Mesenchymal stem cell (in vitro differentiated cells and primary cell): ENCODE measurements around the gene ABCC4.
A peak's percentile ranks its signal among the peaks of the same experiment; 100 is the strongest.

Experiments used
- DNase-seq: peaks from one replicate; pipeline ENCODE4 v3.0.0-alpha.2; 2013
- H2AFZ ChIP-seq: one replicate; pipeline ENCODE4 v1.6.1; 2013; ENCODE audit warnings: low read depth, mild to moderate bottlenecking, control low read depth, inconsistent platforms, low read length, moderate library complexity
- H2AK5ac ChIP-seq: 2 replicates; pipeline ENCODE4 v1.6.1; 2013; ENCODE audit warnings: low read length, moderate library complexity, mild to moderate bottlenecking, inconsistent platforms; ENCODE audit not compliant: severe bottlenecking
- H2BK120ac ChIP-seq: one replicate; pipeline ENCODE4 v1.6.1; 2013; ENCODE audit warnings: low read depth, mild to moderate bottlenecking, inconsistent platforms, low read length, moderate library complexity
- H2BK12ac ChIP-seq, 2 experiments: one replicate each; pipeline ENCODE4 v1.6.1; 2013; ENCODE audit warnings: inconsistent platforms in 2 of 2, low read length in 2 of 2, mild to moderate bottlenecking in 2 of 2, moderate library complexity in 2 of 2, control low read depth in 1 of 2
- H2BK15ac ChIP-seq: one replicate; pipeline ENCODE4 v1.6.1; 2013; ENCODE audit warnings: mild to moderate bottlenecking, low read depth, inconsistent platforms; ENCODE audit not compliant: poor library complexity, severe bottlenecking
- H2BK5ac ChIP-seq: 2 replicates; pipeline ENCODE4 v1.6.1; 2013; ENCODE audit warnings: low read depth, mild to moderate bottlenecking, low read length, control low read depth, inconsistent platforms; ENCODE audit not compliant: poor library complexity, severe bottlenecking
- H3K14ac ChIP-seq, 2 experiments: one replicate each; pipeline ENCODE4 v1.6.1; 2013; ENCODE audit warnings: inconsistent platforms in 2 of 2, low read length in 2 of 2, control low read depth in 1 of 2, mild to moderate bottlenecking in 1 of 2, moderate library complexity in 1 of 2
- H3K18ac ChIP-seq, 2 experiments: one replicate each; pipeline ENCODE4 v1.6.1; 2013; ENCODE audit warnings: inconsistent platforms in 2 of 2, low read length in 2 of 2, control low read depth in 1 of 2, low read depth in 1 of 2, mild to moderate bottlenecking in 1 of 2
- H3K23ac ChIP-seq, 2 experiments: one replicate each; pipeline ENCODE4 v1.6.1; 2013; ENCODE audit warnings: inconsistent platforms in 2 of 2, low read length in 2 of 2, mild to moderate bottlenecking in 2 of 2, moderate library complexity in 2 of 2, control low read depth in 1 of 2
- H3K27ac ChIP-seq: 2 replicates; pipeline ENCODE4 v1.5.1; 2013; ENCODE audit warnings: mild to moderate bottlenecking, moderate library complexity, low read length, control low read depth, inconsistent platforms; ENCODE audit not compliant: poor library complexity, severe bottlenecking
- H3K27me3 ChIP-seq, 2 experiments: 2 replicates each; pipeline versions ENCODE4 v1.6.1 to v1.7.0; 2013; ENCODE audit warnings: low read length in 2 of 2, mild to moderate bottlenecking in 2 of 2, moderate library complexity in 2 of 2, control low read depth in 1 of 2, inconsistent platforms in 1 of 2; ENCODE audit not compliant: control insufficient read depth in 1 of 2, insufficient read depth in 1 of 2
- H3K36me3 ChIP-seq, 2 experiments: 2 replicates each; pipeline versions ENCODE4 v1.6.1 to v1.7.0; 2013; ENCODE audit warnings: low read length in 2 of 2, control low read depth in 1 of 2, inconsistent platforms in 1 of 2, low read depth in 1 of 2, mild to moderate bottlenecking in 1 of 2; ENCODE audit not compliant: insufficient read depth in 2 of 2, control insufficient read depth in 1 of 2
- H3K4ac ChIP-seq, 2 experiments: one replicate each; pipeline ENCODE4 v1.6.1; 2013; ENCODE audit warnings: inconsistent platforms in 2 of 2, low read length in 2 of 2, mild to moderate bottlenecking in 2 of 2, moderate library complexity in 2 of 2, control low read depth in 1 of 2, low read depth in 1 of 2
- H3K4me1 ChIP-seq: 2 replicates; pipeline ENCODE4 v1.6.1; 2013; ENCODE audit warnings: low read depth, low read length, control low read depth; ENCODE audit not compliant: control insufficient read depth, insufficient read depth
- H3K4me2 ChIP-seq: 2 replicates; pipeline ENCODE4 v1.6.1; 2013; ENCODE audit warnings: low read length, mild to moderate bottlenecking, inconsistent platforms; ENCODE audit not compliant: poor library complexity, severe bottlenecking
- H3K4me3 ChIP-seq, 2 experiments: 2 replicates each; pipeline versions ENCODE4 v1.5.1 to v1.7.0; 2013; ENCODE audit warnings: low read length in 2 of 2, mild to moderate bottlenecking in 2 of 2, control low read depth in 1 of 2, low read depth in 1 of 2; ENCODE audit not compliant: insufficient read depth in 1 of 2
- H3K79me1 ChIP-seq: replicated peaks from 2 replicates; pipeline ENCODE4 v1.6.1; 2013; ENCODE audit warnings: mild to moderate bottlenecking, control low read depth, low read length, inconsistent platforms; ENCODE audit not compliant: poor library complexity, severe bottlenecking
- H3K9ac ChIP-seq: 2 replicates; pipeline ENCODE4 v1.7.0; 2013; ENCODE audit warnings: mild to moderate bottlenecking, low read length, moderate library complexity
- H3K9me3 ChIP-seq: 2 replicates; pipeline ENCODE4 v1.7.0; 2013; ENCODE audit warnings: mild to moderate bottlenecking, low read length; ENCODE audit not compliant: control insufficient read depth
- H4K8ac ChIP-seq: one replicate; pipeline ENCODE4 v1.6.1; 2013; ENCODE audit warnings: inconsistent platforms, mild to moderate bottlenecking, low read length, moderate library complexity
- H4K91ac ChIP-seq: one replicate; pipeline ENCODE4 v1.6.1; 2013; ENCODE audit warnings: mild to moderate bottlenecking, low read length, inconsistent platforms
- WGBS: methylation state at CpG from one replicate; pipeline ENCODE4 v1.1.7; 2013; ENCODE audit warnings: mixed read lengths; 5-methylcytosine and 5-hydroxymethylcytosine counted together

ABCC4 gene

DNA sequence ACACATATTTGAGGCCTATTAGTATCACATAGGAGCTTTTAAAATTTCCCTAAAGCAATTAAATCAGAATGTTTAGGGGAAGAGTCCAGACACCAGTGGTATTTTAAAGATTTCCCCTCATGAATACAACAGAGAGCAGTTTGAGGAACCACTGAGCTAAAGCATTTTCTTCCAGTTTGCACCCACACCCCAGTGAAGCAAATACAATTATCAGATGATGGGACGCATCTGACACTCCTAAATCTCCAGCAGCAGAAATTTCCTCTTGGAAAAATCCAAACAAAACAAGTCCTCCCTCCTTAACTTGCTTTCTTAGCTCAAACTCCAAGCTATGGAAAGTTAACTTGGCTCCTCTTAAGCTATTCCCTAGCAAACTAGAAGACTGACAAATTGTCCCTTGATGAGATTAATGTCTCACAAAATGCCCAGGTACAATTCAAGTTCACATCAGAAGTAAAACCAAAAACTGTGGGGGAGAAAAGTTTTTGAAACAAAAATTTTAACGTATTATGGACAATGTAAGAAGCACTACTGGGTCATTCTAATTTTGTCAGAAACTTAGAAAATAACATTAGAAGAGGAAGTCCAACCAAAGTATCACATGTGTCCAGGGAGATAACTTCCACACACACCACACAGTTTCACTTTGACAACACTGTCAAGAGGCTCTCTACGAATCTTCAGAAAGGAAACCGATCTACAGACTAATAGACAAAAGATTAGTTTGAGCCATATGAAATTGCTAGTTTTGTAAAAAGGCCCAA lies 74.1 kb downstream of the ABCC4 start:
- H3K18ac ChIP-seq = no peak overlapping the region
- H2AFZ ChIP-seq = no peak overlapping the region
- H3K14ac ChIP-seq = no peak overlapping the region
- no peak overlapping the region for H3K9ac ChIP-seq
- H2BK15ac ChIP-seq = no peak overlapping the region
- H3K4ac ChIP-seq = no peak overlapping the region
- H4K91ac ChIP-seq = no peak overlapping the region
- no peak overlapping the region for H2BK12ac ChIP-seq
- no peak overlapping the region for H3K23ac ChIP-seq
- WGBS = 72% methylated on average over 2 of the region's 4 CpGs
- no peak overlapping the region for H2AK5ac ChIP-seq
- H2BK120ac ChIP-seq = no peak overlapping the region
- peaks cover 0 to 11% of the 10 kb centered on the region in 2 experiments for H3K36me3 ChIP-seq
- H3K27ac ChIP-seq = no peak overlapping the region
- H3K79me1 ChIP-seq = peaks cover 27% of the 10 kb centered on the region
- peak; percentile 31 for DNase-seq
- no peak overlapping the region for H3K4me3 ChIP-seq
- no peaks in the 10 kb centered on the region for H3K9me3 ChIP-seq
- H2BK5ac ChIP-seq = no peak overlapping the region
- H3K27me3 ChIP-seq = no peaks in the 10 kb centered on the region
- H3K4me1 ChIP-seq = peaks cover 6% of the 10 kb centered on the region
- no peak overlapping the region for H4K8ac ChIP-seq
- no peak overlapping the region for H3K4me2 ChIP-seq

DNA sequence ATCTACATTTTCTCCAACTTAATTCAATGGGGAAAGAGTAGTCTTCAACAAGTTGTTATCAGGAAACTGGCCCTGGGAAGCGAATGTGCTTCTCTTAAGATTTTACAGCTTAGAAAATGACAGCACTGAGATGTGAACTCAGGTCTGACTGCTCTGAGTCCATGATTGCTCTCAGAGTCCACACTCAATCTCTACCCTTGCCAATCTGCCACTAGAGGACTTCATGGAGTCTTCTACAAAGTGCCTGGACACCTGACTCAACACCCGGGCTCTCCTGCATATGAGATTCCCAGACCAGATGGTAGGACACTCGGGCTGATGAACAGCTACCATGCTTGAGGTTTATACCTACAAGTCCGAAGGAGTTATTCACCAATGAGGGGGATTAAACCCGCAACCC lies 74.8 kb downstream of the ABCC4 start:
- no peak overlapping the region for H3K4ac ChIP-seq
- no peak overlapping the region for H2AK5ac ChIP-seq
- H4K8ac ChIP-seq = no peak overlapping the region
- H2BK5ac ChIP-seq = no peak overlapping the region
- H3K9me3 ChIP-seq = no peaks in the 10 kb centered on the region
- no peak overlapping the region for H3K9ac ChIP-seq
- H3K36me3 ChIP-seq = peaks cover 0 to 12% of the 10 kb centered on the region in 2 experiments
- no peak overlapping the region for H3K23ac ChIP-seq
- H3K4me2 ChIP-seq = no peak overlapping the region
- H3K14ac ChIP-seq = peak overlapping the region in 1 of 2 experiments; percentile 29
- H3K18ac ChIP-seq = peak overlapping the region in 1 of 2 experiments; percentile 22
- H3K79me1 ChIP-seq = peaks cover 27% of the 10 kb centered on the region
- 99% methylated on average over 4 of the region's 5 CpGs for WGBS
- H2BK15ac ChIP-seq = no peak overlapping the region
- no peak overlapping the region for H3K4me3 ChIP-seq
- H3K27me3 ChIP-seq = no peaks in the 10 kb centered on the region
- H4K91ac ChIP-seq = no peak overlapping the region
- H2AFZ ChIP-seq = no peak overlapping the region
- H2BK120ac ChIP-seq = no peak overlapping the region
- peak overlapping the region in 1 of 2 experiments; percentile 60 for H2BK12ac ChIP-seq
- DNase-seq = no peak
- H3K27ac ChIP-seq = no peak overlapping the region
- H3K4me1 ChIP-seq = peaks cover 7% of the 10 kb centered on the region

DNA sequence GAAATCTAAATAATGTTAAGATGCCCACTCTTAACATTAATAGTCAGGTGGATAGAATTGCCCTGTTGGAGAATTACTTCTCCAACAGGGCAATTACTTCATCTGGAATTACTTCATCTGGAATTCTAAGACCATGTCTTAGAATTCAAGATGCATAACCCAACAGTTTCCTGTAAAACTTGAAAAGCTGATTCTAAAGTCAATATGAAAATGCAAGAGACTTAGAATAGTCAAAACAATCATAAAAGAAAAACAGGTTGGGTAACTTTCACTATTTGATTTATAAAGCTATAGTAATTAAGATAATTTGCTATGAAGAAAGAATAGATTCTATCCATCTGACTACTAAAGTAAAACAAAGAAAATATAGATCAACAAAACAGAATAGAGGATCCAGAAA lies 75.2 kb downstream of the ABCC4 start:
- no peak overlapping the region for H3K27ac ChIP-seq
- H3K23ac ChIP-seq = no peak overlapping the region
- no peak overlapping the region for H2AFZ ChIP-seq
- H3K36me3 ChIP-seq = peaks cover 0 to 9% of the 10 kb centered on the region in 2 experiments
- no peak overlapping the region for H3K9ac ChIP-seq
- H3K4ac ChIP-seq = no peak overlapping the region
- H3K18ac ChIP-seq = no peak overlapping the region
- no peak for DNase-seq
- no peaks in the 10 kb centered on the region for H3K27me3 ChIP-seq
- H3K4me3 ChIP-seq = no peak overlapping the region
- H3K9me3 ChIP-seq = no peaks in the 10 kb centered on the region
- H3K14ac ChIP-seq = no peak overlapping the region
- no peak overlapping the region for H4K91ac ChIP-seq
- no peak overlapping the region for H3K4me2 ChIP-seq
- peaks cover 7% of the 10 kb centered on the region for H3K4me1 ChIP-seq
- no peak overlapping the region for H2BK5ac ChIP-seq
- no peak overlapping the region for H2AK5ac ChIP-seq
- no peak overlapping the region for H2BK12ac ChIP-seq
- no peak overlapping the region for H4K8ac ChIP-seq
- no peak overlapping the region for H2BK120ac ChIP-seq
- H2BK15ac ChIP-seq = no peak overlapping the region
- peaks cover 27% of the 10 kb centered on the region for H3K79me1 ChIP-seq

DNA sequence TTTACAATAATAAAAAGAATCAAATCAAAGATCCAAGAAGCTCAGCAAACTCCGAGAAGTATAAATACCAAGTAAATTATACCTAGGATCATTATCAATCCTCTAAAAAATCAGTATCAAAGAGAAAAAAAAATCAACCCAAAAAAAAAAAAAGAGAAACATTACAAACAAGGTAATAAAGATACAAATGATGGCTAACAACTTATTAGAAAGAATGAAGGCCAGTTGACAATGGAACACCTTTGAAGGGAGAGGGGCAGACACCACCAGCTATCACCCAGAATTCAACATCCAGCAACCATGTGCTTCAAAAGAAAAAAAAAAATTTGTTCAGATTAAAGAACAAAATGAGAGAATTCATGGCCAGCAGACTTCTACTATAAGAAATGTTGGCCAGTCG lies 77.2 kb downstream of the ABCC4 start:
- Histone ChIP-seq H3K79me1 (peaks cover 22% of the 10 kb centered on the region), H3K23ac (no peak overlapping the region), H3K4ac (no peak overlapping the region), H3K9me3 (no peaks in the 10 kb centered on the region), H4K91ac (no peak overlapping the region), H2BK5ac (no peak overlapping the region), H3K18ac (no peak overlapping the region), H3K14ac (no peak overlapping the region), H2AFZ (no peak overlapping the region), H2BK120ac (no peak overlapping the region), H3K4me1 (peaks cover 7% of the 10 kb centered on the region), H3K4me3 (no peak overlapping the region), H3K27me3 (no peaks in the 10 kb centered on the region), H2AK5ac (no peak overlapping the region), H3K27ac (no peak overlapping the region), H4K8ac (no peak overlapping the region), H3K4me2 (no peak overlapping the region), H2BK12ac (no peak overlapping the region), H2BK15ac (no peak overlapping the region), H3K9ac (no peak overlapping the region), H3K36me3 (peaks cover 0 to 12% of the 10 kb centered on the region in 2 experiments)
- DNase-seq = no peak
- 93% methylated on average over 1 of the region's 2 CpGs for WGBS
